Bronchial epithelial cell (primary cell): Measurements from ENCODE around the gene FAAH. TPM values are rescaled to one million over a fixed set of nuclear protein-coding genes. Genes with fewer than 3 reads are reported as not detected.

ENCODE experiments used
- DNase-seq: peaks from one replicate; pipeline ENCODE4 v3.0.0-alpha.2; 2010; ENCODE audit warnings: low read depth
- FAIRE-seq: peaks from 2 replicates; lab custom pipeline; 2011; peaks lifted over from hg19 to GRCh38; lab: Jason Lieb, UNC
- H3K27me3 ChIP-seq: 2 replicates; pipeline ENCODE4 v1.5.1; 2011; ENCODE audit warnings: low read length; ENCODE audit not compliant: control insufficient read depth, insufficient read depth
- H3K36me3 ChIP-seq: 2 replicates; pipeline ENCODE4 v1.5.1; 2011; ENCODE audit warnings: low read length; ENCODE audit not compliant: control insufficient read depth, insufficient read depth
- H3K4me3 ChIP-seq: 2 replicates; pipeline ENCODE4 v1.5.1; 2011; ENCODE audit warnings: mild to moderate bottlenecking, low read depth, low read length, control low read depth
- total RNA-seq: library from RNA; depleted of rRNA; stranded (reverse); fragments of >200 nt; gene quantifications from 2 replicates; pipeline ENCODE4 v1.2.1, GENCODE V29; 2014
- TF ChIP-seq, protein P1 (sequence below): IDR thresholded peaks from 2 replicates; pipeline ENCODE4 v1.5.1; 2011; ENCODE audit warnings: mild to moderate bottlenecking, moderate library complexity, low read length, control low read depth, inconsistent platforms; ENCODE audit not compliant: insufficient read depth, severe bottlenecking

The FAAH gene
- total RNA-seq, 1 donor from 2014 or later = 10.5 TPM

- TF ChIP-seq, protein P1, sequence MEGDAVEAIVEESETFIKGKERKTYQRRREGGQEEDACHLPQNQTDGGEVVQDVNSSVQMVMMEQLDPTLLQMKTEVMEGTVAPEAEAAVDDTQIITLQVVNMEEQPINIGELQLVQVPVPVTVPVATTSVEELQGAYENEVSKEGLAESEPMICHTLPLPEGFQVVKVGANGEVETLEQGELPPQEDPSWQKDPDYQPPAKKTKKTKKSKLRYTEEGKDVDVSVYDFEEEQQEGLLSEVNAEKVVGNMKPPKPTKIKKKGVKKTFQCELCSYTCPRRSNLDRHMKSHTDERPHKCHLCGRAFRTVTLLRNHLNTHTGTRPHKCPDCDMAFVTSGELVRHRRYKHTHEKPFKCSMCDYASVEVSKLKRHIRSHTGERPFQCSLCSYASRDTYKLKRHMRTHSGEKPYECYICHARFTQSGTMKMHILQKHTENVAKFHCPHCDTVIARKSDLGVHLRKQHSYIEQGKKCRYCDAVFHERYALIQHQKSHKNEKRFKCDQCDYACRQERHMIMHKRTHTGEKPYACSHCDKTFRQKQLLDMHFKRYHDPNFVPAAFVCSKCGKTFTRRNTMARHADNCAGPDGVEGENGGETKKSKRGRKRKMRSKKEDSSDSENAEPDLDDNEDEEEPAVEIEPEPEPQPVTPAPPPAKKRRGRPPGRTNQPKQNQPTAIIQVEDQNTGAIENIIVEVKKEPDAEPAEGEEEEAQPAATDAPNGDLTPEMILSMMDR = no peak
- Histone ChIP-seq H3K27me3 (peaks cover 21% of the 10 kb centered on the region), H3K4me3 (no peak overlapping the region), H3K36me3 (no peaks in the 10 kb centered on the region)
- DNase-seq (no peak), FAIRE-seq (no peak)
Measured at GRCh38 chr1:46450160-46450517, 56.0 kb downstream of the FAAH start.

DNA sequence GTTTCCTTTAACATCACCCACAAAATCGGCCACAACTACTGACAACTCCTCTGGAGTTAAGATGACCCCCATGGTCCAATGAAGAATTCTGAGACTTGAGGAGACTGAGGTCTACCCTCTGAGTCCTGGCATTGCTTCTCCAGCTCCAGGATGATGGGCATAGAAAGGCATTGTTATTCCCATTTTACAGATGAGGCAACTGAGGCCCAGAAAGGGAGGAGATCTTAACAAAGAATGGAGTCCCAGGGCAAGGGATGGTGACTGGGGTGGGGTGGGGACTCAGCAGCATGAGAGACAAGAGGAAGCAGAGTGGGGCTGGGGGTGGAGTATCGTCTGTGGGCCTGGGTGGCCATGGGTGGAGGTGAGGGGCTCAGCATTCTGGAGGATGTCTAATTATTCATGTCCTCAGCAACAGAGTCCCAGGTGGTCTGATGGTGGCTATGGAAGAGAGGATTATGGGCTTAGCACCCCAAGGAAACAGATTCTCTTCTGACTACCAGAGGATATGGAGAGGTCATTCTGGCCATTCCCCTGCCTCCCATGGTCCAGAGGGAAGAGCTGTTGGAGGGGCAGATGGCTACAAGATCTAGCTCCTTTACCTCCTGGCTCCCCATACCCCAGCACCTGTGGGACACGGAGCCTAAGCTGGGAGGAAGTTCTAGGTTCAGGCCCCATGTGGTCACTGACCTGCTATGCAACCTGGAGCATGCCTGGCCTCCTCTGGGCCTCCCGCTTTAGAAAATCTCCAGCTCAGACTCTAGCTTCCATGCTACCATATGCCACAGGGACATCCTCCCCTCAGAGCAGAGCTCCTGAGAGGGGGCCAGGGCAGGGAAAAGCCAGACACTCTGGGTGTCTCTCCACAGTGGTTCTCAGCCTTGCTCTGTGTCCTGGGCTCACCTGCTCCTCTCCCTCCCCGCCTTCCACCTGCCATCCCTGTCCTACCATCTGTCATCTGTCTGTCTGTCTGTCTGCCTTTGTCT, 58.1 kb downstream of the FAAH start:
- Histone ChIP-seq H3K36me3 (no peaks in the 10 kb centered on the region), H3K27me3 (peaks cover 19% of the 10 kb centered on the region), H3K4me3 (no peak overlapping the region)
- peak; percentile 43 for FAIRE-seq
- TF ChIP-seq, protein P1 = no peak
- no peak for DNase-seq

GRCh38 chr1:46452931-46453325, 58.8 kb downstream of the FAAH start:
- FAIRE-seq (no peak), DNase-seq (no peak)
- peaks cover 13% of the 10 kb centered on the region for H3K27me3 ChIP-seq
- TF ChIP-seq, protein P1 = no peak
- no peak overlapping the region for H3K4me3 ChIP-seq
- H3K36me3 ChIP-seq = no peaks in the 10 kb centered on the region

DNA sequence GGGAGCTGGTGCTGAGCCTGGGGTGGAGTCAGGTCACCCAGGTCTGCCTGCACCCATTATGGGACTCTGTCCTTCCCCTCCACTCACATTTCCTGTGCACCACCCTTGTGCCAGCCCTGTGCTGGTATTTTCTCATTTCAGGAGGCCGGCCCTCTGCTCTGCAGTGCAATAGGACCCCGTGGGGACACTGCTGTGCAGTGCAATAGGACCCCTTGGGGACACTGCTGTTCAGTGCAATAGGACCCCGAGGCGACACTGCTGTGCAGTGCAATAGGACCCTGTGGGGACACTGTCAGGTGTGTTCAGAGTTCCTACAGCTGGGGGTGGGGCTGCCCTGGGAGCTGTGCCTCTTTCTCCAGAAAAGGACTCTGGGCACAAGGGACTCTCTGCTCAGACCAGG, 59.3 kb downstream of the FAAH start:
- H3K4me3 ChIP-seq = no peak overlapping the region
- peaks cover 12% of the 10 kb centered on the region for H3K27me3 ChIP-seq
- no peaks in the 10 kb centered on the region for H3K36me3 ChIP-seq
- DNase-seq (no peak), FAIRE-seq (no peak)
- TF ChIP-seq, protein P1 = no peak

DNA sequence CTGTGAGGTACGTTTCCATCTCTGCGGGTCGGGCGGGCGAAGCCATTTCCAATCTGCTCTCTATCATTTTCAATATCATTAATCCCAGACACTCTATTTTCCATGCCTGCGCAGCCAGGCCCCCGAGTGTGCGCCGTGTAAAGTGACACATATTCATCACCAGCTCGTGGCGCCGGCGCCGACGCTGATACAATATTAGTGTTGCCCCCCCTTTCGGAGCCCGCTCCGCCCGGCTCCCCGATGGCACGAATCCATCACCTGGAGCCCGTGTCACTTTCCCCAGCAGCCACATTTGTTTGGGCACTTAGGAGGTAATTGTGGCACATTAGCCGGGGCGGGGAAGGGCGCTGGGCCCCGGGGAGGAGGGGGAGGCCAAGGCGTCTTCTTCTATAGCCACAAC, 61.8 kb downstream of the FAAH start:
- DNase-seq = no peak
- no peak for FAIRE-seq
- Histone ChIP-seq H3K36me3 (no peaks in the 10 kb centered on the region), H3K27me3 (peaks cover 11% of the 10 kb centered on the region), H3K4me3 (no peak overlapping the region)
- TF ChIP-seq, protein P1 = no peak
